K562 (cell line): Measurements from ENCODE around the gene METRN. TPM values are rescaled to one million over a fixed set of nuclear protein-coding genes. Genes with fewer than 3 reads are reported as not detected.

ENCODE experiments used
- BACH1 ChIP-seq: fragments of 200-800 bp; sonication (Bioruptor generic); IDR thresholded peaks from 2 replicates; pipeline ENCODE4 v1.6.1; 2016; ENCODE audit warnings: missing genetic modification characterization, missing compliant biosample characterization
- CBFA2T2 ChIP-seq: fragments of 450-650 bp; conservative IDR thresholded peaks from 2 replicates; pipeline ENCODE4 v1.6.1; 2017; ENCODE audit warnings: mild to moderate bottlenecking
- CBFB ChIP-seq: sonication (generic); formaldehyde crosslinking; IDR thresholded peaks from 2 replicates; pipeline ENCODE4 v1.4.0; 2020; ENCODE audit warnings: mild to moderate bottlenecking, missing genetic modification reagents
- CBX1 ChIP-seq: sonication (generic); IDR thresholded peaks from 2 replicates; pipeline ENCODE4 v1.6.1; 2016; ENCODE audit warnings: antibody characterized with exemption, low read depth, mild to moderate bottlenecking
- COPS2 ChIP-seq: fragments of 450-650 bp; conservative IDR thresholded peaks from 2 replicates; pipeline ENCODE4 v1.6.1; 2016; ENCODE audit warnings: mild to moderate bottlenecking, moderate library complexity
- FOS ChIP-seq: IDR thresholded peaks from 3 replicates; pipeline ENCODE4 v1.6.1; 2011; ENCODE audit not compliant: insufficient read length; ENCODE audit errors: extremely low read depth
- HNRNPUL1 ChIP-seq: fragments of 200-400 bp; formaldehyde crosslinking; IDR thresholded peaks from 2 replicates; pipeline ENCODE4 v1.6.1; 2017; ENCODE audit warnings: low read length
- KLF10 ChIP-seq: fragments of 250-450 bp; sonication (Bioruptor Pico); IDR thresholded peaks from 2 replicates; pipeline ENCODE4 v1.6.1; 2021; ENCODE audit warnings: matching md5 sums
- NR4A1 ChIP-seq, 2 experiments: fragments of 250-450 bp in 1 of 2; fragments of 450-650 bp in 1 of 2; sonication (Bioruptor Pico) in 1 of 2; IDR thresholded peaks; 2 replicates each; pipeline versions ENCODE4 v1.4.0 to v1.6.1; 2016 to 2020; ENCODE audit warnings: mild to moderate bottlenecking in 2 of 2, missing compliant biosample characterization in 1 of 2, missing genetic modification characterization in 1 of 2, moderate library complexity in 1 of 2
- POLR2AphosphoS5 ChIP-seq: IDR thresholded peaks from 2 replicates; pipeline ENCODE4 v1.6.1; 2011; ENCODE audit warnings: mild to moderate bottlenecking, low read depth, low read length, moderate library complexity; ENCODE audit not compliant: control insufficient read depth, insufficient read depth
- PYGO2 ChIP-seq: fragments of 450-650 bp; IDR thresholded peaks from 2 replicates; pipeline ENCODE4 v1.6.1; 2016; ENCODE audit warnings: mild to moderate bottlenecking, missing genetic modification characterization, moderate library complexity, missing compliant biosample characterization
- SIN3A ChIP-seq, 2 experiments: fragments of 150-350 bp in 1 of 2; IDR thresholded peaks; 2 replicates each; pipeline ENCODE4 v1.6.1; 2011 to 2016; ENCODE audit warnings: borderline replicate concordance in 2 of 2, low read depth in 2 of 2, low read length in 2 of 2, mild to moderate bottlenecking in 2 of 2, moderate library complexity in 2 of 2; ENCODE audit not compliant: control insufficient read depth in 1 of 2
- SMAD1 ChIP-seq: fragments of 150-350 bp; IDR thresholded peaks from 2 replicates; pipeline ENCODE4 v1.6.1; 2014; ENCODE audit warnings: low read length, low read depth; ENCODE audit not compliant: partially characterized antibody
- TAF15 ChIP-seq: fragments of 200-400 bp; formaldehyde crosslinking; IDR thresholded peaks from 2 replicates; pipeline ENCODE4 v1.6.1; 2017; ENCODE audit warnings: mild to moderate bottlenecking, low read depth, low read length, moderate library complexity
- ZNF24 ChIP-seq: fragments of 450-650 bp; IDR thresholded peaks from 2 replicates; pipeline ENCODE4 v1.6.1; 2016
- ZNF41 ChIP-seq: fragments of 250-450 bp; sonication (Bioruptor Pico); conservative IDR thresholded peaks from 2 replicates; pipeline ENCODE4 v1.4.0; 2020; ENCODE audit warnings: mild to moderate bottlenecking
- polyA plus RNA-seq, 8 experiments: library from polyadenylated mRNA; depleted of rRNA in 4 of 8; stranded (reverse) in 5 of 8; unstranded in 3 of 8; fragments of >200 nt; fragmentation: Nextera tagmentation in 2 of 8; fragmentation: Illumina TruSeq in 1 of 8; extraction: Ambion mirVana in 2 of 8; extraction: Trizol in 1 of 8; gene quantifications; 2 replicates each; pipeline versions ENCODE4 v1.2.1 to v1.2.3, GENCODE V29; 2011 to 2014; ENCODE audit warnings: inconsistent platforms in 1 of 8, missing spikeins in 1 of 8
- total RNA-seq, 7 experiments: library from RNA; depleted of rRNA in 6 of 7; stranded (reverse); fragments of >200 nt in 6 of 7; fragmentation: Illumina TruSeq in 2 of 7; extraction: Trizol in 2 of 7; gene quantifications; 2 replicates each; pipeline versions ENCODE4 v1.2.1 to v1.2.3, GENCODE V29; 2011 to 2021; ENCODE audit warnings: low replicate concordance in 1 of 7
- TF ChIP-seq, protein P1 (sequence below): fragments of 450-650 bp; IDR thresholded peaks from 2 replicates; pipeline ENCODE4 v1.6.1; 2016; ENCODE audit warnings: missing biosample characterization, missing genetic modification characterization
- TF ChIP-seq, protein P2 (sequence below): fragments of 450-650 bp; formaldehyde crosslinking; IDR thresholded peaks from 2 replicates; pipeline ENCODE4 v1.4.0; 2022; ENCODE audit warnings: mild to moderate bottlenecking, moderate library complexity
- TF ChIP-seq, protein P3 (sequence below): sonication (generic); formaldehyde crosslinking; IDR thresholded peaks from 2 replicates; pipeline ENCODE4 v1.8.1; 2022; ENCODE audit warnings: missing genetic modification reagents
- TF ChIP-seq, protein P4 (sequence below), 2 experiments: fragments of 150-350 bp in 1 of 2; IDR thresholded peaks; 2 replicates each; pipeline ENCODE4 v1.6.1; 2012 to 2016; ENCODE audit warnings: low read depth in 2 of 2, low read length in 2 of 2, mild to moderate bottlenecking in 1 of 2, moderate library complexity in 1 of 2

METRN gene
- total and polyA plus RNA-seq, 9 of the 15 experiments (the other 6 are each of a cell fraction or from before 2014, with no cell fraction given) = 0.20 to 89.8 (median 15.4) TPM

DNA sequence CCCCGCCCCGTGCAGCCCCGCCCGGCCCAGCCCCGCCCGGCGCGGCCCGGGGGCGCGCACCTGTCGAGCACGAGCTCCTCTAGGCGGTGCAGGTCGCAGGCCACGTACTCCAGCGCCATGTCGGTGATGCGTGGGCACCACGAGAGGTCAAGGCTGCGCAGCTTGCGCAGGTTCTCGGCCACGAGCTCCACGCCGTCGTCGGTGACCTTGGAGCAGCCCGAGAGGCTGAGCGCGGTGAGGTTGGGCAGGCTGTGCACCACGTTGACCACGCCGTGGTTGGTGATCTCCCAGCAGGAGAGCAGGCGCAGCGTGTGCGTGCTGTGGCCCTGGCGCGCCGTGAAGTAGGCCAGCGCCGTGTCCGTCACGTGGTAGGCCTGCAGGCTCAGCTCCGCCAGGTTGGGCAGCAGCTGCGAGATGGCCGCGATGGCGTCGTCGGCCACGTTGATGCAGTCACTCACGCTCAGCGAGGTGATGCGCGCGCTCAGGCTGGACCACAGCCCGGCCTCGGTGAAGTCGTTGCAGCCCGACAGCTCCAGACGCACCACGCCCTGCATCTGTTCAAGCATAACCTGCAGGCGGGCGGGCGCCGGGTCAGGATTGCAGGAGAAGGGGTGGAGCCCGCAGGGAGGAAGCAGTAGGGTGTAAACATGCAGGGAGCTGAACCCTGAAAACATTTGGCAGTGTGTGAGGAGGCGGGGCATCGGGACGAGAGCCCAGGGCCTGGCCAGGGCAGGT is 19.4 kb upstream of the METRN start (continued):
- 0 out of 2 replicates have a peak, but pooled peaks have one; percentile 31 for TF ChIP-seq ZNF24
- no peak for TF ChIP-seq COPS2
- TF ChIP-seq, protein P1, sequence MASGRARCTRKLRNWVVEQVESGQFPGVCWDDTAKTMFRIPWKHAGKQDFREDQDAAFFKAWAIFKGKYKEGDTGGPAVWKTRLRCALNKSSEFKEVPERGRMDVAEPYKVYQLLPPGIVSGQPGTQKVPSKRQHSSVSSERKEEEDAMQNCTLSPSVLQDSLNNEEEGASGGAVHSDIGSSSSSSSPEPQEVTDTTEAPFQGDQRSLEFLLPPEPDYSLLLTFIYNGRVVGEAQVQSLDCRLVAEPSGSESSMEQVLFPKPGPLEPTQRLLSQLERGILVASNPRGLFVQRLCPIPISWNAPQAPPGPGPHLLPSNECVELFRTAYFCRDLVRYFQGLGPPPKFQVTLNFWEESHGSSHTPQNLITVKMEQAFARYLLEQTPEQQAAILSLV (tag) = no peak
- TF ChIP-seq KLF10 (CRISPR knock-in tag) = no peak
- no peak for TF ChIP-seq SIN3A (IDR thresholded peaks at IDR 0.05; ENCODE audit: borderline replicate concordance in 2 of 2, control insufficient read depth in 1 of 2, low read depth in 2 of 2, low read length in 2 of 2)
- TF ChIP-seq, protein P2, sequence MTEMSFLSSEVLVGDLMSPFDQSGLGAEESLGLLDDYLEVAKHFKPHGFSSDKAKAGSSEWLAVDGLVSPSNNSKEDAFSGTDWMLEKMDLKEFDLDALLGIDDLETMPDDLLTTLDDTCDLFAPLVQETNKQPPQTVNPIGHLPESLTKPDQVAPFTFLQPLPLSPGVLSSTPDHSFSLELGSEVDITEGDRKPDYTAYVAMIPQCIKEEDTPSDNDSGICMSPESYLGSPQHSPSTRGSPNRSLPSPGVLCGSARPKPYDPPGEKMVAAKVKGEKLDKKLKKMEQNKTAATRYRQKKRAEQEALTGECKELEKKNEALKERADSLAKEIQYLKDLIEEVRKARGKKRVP = no peak
- no peak for TF ChIP-seq NR4A1 (CRISPR knock-in tag; IDR thresholded peaks at IDR 0.05)
- no peak for TF ChIP-seq NR4A1 (tag; IDR thresholded peaks at IDR 0.05)
- TF ChIP-seq, protein P3, sequence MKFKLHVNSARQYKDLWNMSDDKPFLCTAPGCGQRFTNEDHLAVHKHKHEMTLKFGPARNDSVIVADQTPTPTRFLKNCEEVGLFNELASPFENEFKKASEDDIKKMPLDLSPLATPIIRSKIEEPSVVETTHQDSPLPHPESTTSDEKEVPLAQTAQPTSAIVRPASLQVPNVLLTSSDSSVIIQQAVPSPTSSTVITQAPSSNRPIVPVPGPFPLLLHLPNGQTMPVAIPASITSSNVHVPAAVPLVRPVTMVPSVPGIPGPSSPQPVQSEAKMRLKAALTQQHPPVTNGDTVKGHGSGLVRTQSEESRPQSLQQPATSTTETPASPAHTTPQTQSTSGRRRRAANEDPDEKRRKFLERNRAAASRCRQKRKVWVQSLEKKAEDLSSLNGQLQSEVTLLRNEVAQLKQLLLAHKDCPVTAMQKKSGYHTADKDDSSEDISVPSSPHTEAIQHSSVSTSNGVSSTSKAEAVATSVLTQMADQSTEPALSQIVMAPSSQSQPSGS (CRISPR knock-in tag) = no peak
- TF ChIP-seq, protein P4, sequence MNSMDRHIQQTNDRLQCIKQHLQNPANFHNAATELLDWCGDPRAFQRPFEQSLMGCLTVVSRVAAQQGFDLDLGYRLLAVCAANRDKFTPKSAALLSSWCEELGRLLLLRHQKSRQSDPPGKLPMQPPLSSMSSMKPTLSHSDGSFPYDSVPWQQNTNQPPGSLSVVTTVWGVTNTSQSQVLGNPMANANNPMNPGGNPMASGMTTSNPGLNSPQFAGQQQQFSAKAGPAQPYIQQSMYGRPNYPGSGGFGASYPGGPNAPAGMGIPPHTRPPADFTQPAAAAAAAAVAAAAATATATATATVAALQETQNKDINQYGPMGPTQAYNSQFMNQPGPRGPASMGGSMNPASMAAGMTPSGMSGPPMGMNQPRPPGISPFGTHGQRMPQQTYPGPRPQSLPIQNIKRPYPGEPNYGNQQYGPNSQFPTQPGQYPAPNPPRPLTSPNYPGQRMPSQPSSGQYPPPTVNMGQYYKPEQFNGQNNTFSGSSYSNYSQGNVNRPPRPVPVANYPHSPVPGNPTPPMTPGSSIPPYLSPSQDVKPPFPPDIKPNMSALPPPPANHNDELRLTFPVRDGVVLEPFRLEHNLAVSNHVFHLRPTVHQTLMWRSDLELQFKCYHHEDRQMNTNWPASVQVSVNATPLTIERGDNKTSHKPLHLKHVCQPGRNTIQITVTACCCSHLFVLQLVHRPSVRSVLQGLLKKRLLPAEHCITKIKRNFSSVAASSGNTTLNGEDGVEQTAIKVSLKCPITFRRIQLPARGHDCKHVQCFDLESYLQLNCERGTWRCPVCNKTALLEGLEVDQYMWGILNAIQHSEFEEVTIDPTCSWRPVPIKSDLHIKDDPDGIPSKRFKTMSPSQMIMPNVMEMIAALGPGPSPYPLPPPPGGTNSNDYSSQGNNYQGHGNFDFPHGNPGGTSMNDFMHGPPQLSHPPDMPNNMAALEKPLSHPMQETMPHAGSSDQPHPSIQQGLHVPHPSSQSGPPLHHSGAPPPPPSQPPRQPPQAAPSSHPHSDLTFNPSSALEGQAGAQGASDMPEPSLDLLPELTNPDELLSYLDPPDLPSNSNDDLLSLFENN (IDR thresholded peaks at IDR 0.05; ENCODE audit: low read depth in 2 of 2, low read length in 2 of 2) = no peak
- TF ChIP-seq CBFA2T2 = no peak
- TF ChIP-seq HNRNPUL1 = no peak
- TF ChIP-seq BACH1 (tag) = no peak
- TF ChIP-seq POLR2AphosphoS5 = no peak
- TF ChIP-seq SMAD1 = no peak
- no peak for TF ChIP-seq PYGO2 (tag)
- 0 out of 2 replicates have a peak, but pooled peaks have one; percentile 36 for TF ChIP-seq CBX1
- TF ChIP-seq CBFB (CRISPR knock-in tag) = peak; percentile 90; the same call in 1 of the 2 replicates
- TF ChIP-seq TAF15 = no peak
- no peak for TF ChIP-seq FOS
- TF ChIP-seq ZNF41 (CRISPR knock-in tag) = no peak
